Calu3 (cell line): Measurements from ENCODE around the gene AP3B1. TPM values are rescaled to one million over a fixed set of nuclear protein-coding genes. Genes with fewer than 3 reads are reported as not detected.

ENCODE experiments used
- BruUV-seq: library from RNA; stranded (reverse); fragments of 400-500 nt; replicated peaks from 2 replicates; lab custom pipeline; 2021; lab: Mats Ljungman, UMichigan
- CTCF ChIA-PET: fragments of 300-600 bp; sonication (Branson Sonifier 250); formaldehyde crosslinking; loops from one replicate; lab custom pipeline; 2022; ENCODE audit warnings: antibody characterized with exemption; lab: Charles Lee
- DNase-seq: peaks from one replicate; pipeline ENCODE4 v3.0.0; 2022
- H3K27ac Mint-ChIP-seq: one replicate; pipeline ENCODE4 v1.8.0; 2022; ENCODE audit warnings: mixed read lengths; ENCODE audit not compliant: unreplicated experiment
- H3K27me3 Mint-ChIP-seq: one replicate; pipeline ENCODE4 v1.8.0; 2022; ENCODE audit warnings: mixed read lengths; ENCODE audit not compliant: unreplicated experiment
- H3K36me3 Mint-ChIP-seq: one replicate; pipeline ENCODE4 v1.8.0; 2022; ENCODE audit warnings: mild to moderate bottlenecking, moderate library complexity, mixed read lengths; ENCODE audit not compliant: insufficient read depth, unreplicated experiment
- H3K4me1 Mint-ChIP-seq: one replicate; pipeline ENCODE4 v1.8.0; 2022; ENCODE audit warnings: mild to moderate bottlenecking, low read depth, mixed read lengths; ENCODE audit not compliant: unreplicated experiment
- H3K4me3 Mint-ChIP-seq: one replicate; pipeline ENCODE4 v1.8.0; 2022; ENCODE audit warnings: mild to moderate bottlenecking, low read depth, moderate library complexity, mixed read lengths; ENCODE audit not compliant: unreplicated experiment
- H3K9me3 Mint-ChIP-seq: one replicate; pipeline ENCODE4 v1.8.0; 2022; ENCODE audit warnings: low read depth, mixed read lengths; ENCODE audit not compliant: unreplicated experiment
- CTCF ChIP-seq: fragments of 200-600 bp; IDR thresholded peaks from one replicate; pipeline ENCODE4 v1.8.0; 2022; ENCODE audit warnings: antibody characterized with exemption; ENCODE audit not compliant: unreplicated experiment
- intact Hi-C: fragments of 100-400 bp; cut with micrococcal nuclease; formaldehyde crosslinking; loops from one replicate; pipeline ENCODE4 v1.10.0; 2022; ENCODE audit not compliant: unreplicated experiment
- total RNA-seq: library from RNA; stranded (reverse); gene quantifications from 2 replicates; pipeline ENCODE4 v1.2.3, GENCODE V29; 2022

AP3B1 gene
- total RNA-seq, 1 experiment from 2014 or later = 66.9 TPM

GRCh38 chr5:77957931-77958521 lies 336.5 kb downstream of the AP3B1 start:
- H3K4me1 Mint-ChIP-seq = no peaks in the 10 kb centered on the region
- H3K27me3 Mint-ChIP-seq = no peaks in the 10 kb centered on the region
- TF ChIP-seq CTCF = no peak
- H3K27ac Mint-ChIP-seq = no peak overlapping the region
- DNase-seq = no peak
- H3K9me3 Mint-ChIP-seq = no peaks in the 10 kb centered on the region
- CTCF ChIA-PET = no interaction called here
- intact Hi-C loops = no loop called here
- BruUV-seq = no TSS peak
- no peaks in the 10 kb centered on the region for H3K36me3 Mint-ChIP-seq
- H3K4me3 Mint-ChIP-seq = no peak overlapping the region

DNA sequence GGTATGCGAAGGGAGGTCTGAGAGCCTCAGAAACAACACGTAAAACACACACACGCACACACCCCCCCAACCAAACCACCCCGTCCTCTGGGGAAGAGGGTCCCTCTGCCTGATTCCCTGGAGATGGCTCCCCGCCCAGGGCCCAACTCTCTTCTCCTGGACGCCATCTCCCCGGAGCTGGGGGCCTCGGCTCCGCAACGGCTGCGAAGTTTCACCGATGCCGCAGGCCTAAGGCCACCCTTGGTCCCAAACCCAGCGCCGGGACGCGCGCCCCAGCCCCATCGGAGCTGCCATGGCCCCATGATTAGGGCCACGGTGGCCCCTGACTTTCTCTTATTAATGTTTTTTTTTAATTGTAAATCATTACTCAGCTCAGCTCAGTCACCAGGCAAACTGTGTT lies 337.0 kb downstream of the AP3B1 start:
- no TSS peak for BruUV-seq
- CTCF ChIA-PET = no interaction called here
- H3K27ac Mint-ChIP-seq = no peak overlapping the region
- no peaks in the 10 kb centered on the region for H3K9me3 Mint-ChIP-seq
- no peaks in the 10 kb centered on the region for H3K27me3 Mint-ChIP-seq
- H3K36me3 Mint-ChIP-seq = no peaks in the 10 kb centered on the region
- no peak for TF ChIP-seq CTCF
- H3K4me1 Mint-ChIP-seq = no peaks in the 10 kb centered on the region
- no peak overlapping the region for H3K4me3 Mint-ChIP-seq
- DNase-seq = no peak
- intact Hi-C loops = no loop called here

DNA sequence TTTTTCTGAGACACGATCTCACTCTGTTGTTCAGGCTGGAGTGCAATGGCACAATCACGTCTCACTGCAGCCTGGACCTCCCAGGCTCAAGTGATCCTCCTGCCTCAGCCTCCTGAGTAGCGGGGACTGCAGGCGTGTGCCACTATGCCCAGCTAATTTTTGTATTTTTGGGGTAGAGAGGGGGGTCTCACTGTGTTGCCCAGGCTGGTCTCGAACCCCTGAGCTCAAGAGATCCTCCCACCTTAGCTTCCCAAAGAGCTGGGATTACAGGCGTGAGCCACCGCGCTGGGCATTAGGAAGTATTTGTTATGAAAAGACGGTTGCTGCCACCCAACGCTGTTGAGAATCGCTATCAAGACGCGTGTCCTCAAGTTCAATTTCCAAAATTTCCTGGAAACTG lies 337.4 kb downstream of the AP3B1 start:
- Mint-ChIP-seq H3K36me3 (no peaks in the 10 kb centered on the region), H3K4me1 (no peaks in the 10 kb centered on the region), H3K9me3 (no peaks in the 10 kb centered on the region), H3K4me3 (no peak overlapping the region), H3K27me3 (no peaks in the 10 kb centered on the region), H3K27ac (no peak overlapping the region)
- intact Hi-C loops = no loop called here
- no TSS peak for BruUV-seq
- CTCF ChIA-PET = no interaction called here
- TF ChIP-seq CTCF = no peak
- no peak for DNase-seq

DNA sequence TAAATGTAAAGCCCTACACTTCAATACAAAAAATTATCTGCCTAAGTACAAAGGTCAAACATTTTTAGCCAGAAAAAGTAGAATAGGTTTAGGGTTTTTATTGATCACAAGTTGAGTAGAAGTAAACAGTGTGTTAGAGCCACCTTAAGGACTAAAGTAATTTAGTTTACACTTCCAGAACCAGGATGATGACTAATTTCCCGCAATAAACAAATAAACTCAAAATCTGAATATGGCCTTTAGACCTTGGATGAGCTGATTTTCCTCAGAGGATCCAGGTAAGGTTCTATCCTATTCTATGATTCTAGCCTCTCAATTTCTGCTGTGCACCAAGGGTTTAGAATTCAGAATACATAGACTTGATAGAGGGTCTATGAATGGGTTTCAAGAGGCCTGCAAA lies 338.9 kb downstream of the AP3B1 start:
- H3K27me3 Mint-ChIP-seq = peaks cover 3% of the 10 kb centered on the region
- BruUV-seq = no TSS peak
- no peaks in the 10 kb centered on the region for H3K36me3 Mint-ChIP-seq
- no peaks in the 10 kb centered on the region for H3K9me3 Mint-ChIP-seq
- CTCF ChIA-PET = no interaction called here
- H3K4me1 Mint-ChIP-seq = no peaks in the 10 kb centered on the region
- TF ChIP-seq CTCF = no peak
- DNase-seq = no peak
- no peak overlapping the region for H3K4me3 Mint-ChIP-seq
- intact Hi-C loops = no loop called here
- no peak overlapping the region for H3K27ac Mint-ChIP-seq
